ENCODE results near the gene RAB11FIP4.
"Not testable (repeated sequence)": the region's sequence is repeated elsewhere in the genome, so short reads cannot be mapped to it uniquely, and the experiment has no call there.

Gene RAB11FIP4

DNA sequence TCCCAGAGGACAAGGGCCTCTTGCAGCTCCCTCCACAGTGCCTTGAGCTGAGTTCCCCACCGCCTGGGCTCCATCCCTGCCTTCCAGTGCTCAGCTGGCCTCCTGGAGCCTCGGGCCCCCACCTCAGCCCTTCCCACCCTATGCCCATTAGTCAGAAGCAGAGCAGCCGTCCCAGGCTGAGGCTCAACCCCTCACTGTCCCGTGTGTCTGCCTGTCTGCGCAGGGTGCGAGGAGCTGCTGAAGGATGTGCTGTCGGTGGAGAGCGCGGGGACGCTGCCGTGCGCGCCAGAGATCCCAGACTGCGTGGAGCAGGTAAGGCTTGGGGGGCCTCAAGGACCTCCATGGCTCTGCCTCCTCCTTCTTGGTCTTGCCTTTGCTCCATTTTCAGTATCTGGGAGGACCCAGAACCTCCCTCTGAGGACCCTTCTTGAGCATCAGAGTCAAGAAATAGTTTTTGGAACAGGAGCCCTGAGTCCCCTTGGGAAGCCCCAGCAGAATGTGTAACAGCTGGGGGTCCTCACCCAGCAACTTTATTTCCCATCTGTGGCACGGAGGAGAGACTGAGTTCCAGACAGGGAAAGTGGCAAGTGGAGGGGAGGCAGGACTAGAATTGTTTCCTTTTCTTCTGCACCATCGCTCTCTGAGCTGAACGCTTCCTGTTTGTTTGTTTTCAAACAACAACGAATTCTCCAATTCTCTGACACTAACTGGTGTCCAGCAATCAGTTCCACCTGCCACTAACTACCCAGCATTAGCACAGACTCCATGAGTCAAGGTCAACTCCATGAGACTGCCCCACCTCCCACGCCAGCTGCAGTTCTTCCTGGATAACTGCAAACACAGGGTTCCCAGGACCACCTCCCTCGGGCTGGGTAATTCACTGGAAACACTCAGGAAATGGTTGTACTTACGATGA lies 42.6 kb downstream of the RAB11FIP4 start:
- no peak for DNase-seq (ENCODE audit: low read depth)
- TF ChIP-seq, protein P1, sequence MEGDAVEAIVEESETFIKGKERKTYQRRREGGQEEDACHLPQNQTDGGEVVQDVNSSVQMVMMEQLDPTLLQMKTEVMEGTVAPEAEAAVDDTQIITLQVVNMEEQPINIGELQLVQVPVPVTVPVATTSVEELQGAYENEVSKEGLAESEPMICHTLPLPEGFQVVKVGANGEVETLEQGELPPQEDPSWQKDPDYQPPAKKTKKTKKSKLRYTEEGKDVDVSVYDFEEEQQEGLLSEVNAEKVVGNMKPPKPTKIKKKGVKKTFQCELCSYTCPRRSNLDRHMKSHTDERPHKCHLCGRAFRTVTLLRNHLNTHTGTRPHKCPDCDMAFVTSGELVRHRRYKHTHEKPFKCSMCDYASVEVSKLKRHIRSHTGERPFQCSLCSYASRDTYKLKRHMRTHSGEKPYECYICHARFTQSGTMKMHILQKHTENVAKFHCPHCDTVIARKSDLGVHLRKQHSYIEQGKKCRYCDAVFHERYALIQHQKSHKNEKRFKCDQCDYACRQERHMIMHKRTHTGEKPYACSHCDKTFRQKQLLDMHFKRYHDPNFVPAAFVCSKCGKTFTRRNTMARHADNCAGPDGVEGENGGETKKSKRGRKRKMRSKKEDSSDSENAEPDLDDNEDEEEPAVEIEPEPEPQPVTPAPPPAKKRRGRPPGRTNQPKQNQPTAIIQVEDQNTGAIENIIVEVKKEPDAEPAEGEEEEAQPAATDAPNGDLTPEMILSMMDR (IDR thresholded peaks at IDR 0.05; ENCODE audit: insufficient read depth, low read depth, low read length, missing control alignments) = no peak
- H3K4me3 ChIP-seq (ENCODE audit: low read length) = no peak overlapping the region

DNA sequence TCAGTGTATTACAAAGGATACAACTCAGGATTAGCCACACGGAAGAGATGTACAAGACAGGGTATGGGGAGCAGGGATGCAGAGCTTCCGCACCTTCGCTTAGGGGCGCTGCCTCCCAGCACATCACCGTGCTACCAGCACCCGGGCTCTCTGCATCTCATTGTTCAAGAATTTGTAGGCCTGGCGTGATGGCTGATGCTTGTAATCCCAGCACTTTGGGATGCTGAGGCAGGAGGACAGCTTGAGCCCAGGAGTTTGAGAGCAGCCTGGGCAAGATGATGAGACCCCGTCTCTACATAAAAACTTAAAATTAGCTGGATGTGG lies 43.2 kb downstream of the RAB11FIP4 start:
- no peak overlapping the region for H3K4me3 ChIP-seq (ENCODE audit: low read length)
- DNase-seq (ENCODE audit: low read depth) = no peak
- TF ChIP-seq, protein P1 (IDR thresholded peaks at IDR 0.05; ENCODE audit: insufficient read depth, low read depth, low read length, missing control alignments) = no peak

DNA sequence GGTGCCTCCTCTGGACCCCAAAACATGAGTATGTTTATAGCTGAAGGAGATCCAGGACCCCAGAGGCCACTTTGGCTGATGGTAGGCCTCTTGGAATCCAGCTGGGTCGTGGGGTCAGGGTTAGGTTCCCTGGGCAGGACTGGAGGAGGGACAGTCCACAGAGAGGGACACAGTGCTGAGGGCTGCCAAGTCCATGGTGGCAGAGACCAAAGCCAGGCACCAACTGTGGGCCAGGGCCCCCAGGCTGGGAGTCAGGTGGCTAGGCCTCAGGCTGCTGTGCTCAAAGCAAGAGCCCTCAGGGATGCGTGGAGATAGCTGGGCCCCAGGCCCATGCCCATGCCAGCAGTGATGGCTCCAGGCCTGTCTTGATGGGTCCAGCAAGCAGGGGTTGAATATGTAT lies 44.1 kb downstream of the RAB11FIP4 start:
- TF ChIP-seq, protein P1 (IDR thresholded peaks at IDR 0.05; ENCODE audit: insufficient read depth, low read depth, low read length, missing control alignments) = no peak
- no peak for DNase-seq (ENCODE audit: low read depth)
- H3K4me3 ChIP-seq (ENCODE audit: low read length) = no peak overlapping the region

DNA sequence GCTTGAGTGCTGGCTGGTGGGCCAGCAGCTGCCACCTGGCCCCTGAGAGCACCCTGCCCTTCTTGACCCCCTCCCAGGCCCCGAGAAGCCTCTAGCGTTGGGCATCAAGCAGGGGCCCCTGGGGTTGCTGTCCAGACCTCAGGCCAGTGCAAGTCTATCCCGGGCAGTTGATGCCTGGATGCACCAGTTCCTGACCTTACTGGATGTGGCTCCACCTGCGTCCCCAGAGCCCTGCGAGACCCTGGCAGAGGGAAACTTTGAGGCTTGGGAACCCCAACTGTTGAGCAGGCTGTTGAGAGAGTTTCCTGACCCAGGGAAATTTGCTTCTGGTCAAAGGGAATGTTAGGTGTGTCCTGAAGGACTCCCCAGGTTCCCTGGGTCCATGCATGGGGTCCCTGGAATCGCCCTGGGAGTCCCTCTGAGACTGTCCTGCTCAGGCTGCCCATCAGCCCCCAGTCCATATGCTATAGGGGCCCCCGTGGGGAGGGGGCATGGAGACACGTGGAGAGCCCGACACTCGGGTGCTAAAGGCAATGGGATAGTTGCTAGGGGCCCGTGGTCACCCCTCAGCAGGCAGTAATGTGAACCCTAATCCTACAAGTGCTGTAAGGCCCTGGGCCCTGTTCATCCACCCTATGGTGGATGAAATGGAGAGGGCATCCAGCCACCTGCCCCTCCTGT lies 46.4 kb downstream of the RAB11FIP4 start:
- H3K4me3 ChIP-seq (ENCODE audit: low read length) = no peak overlapping the region
- DNase-seq (ENCODE audit: low read depth) = no peak

DNA sequence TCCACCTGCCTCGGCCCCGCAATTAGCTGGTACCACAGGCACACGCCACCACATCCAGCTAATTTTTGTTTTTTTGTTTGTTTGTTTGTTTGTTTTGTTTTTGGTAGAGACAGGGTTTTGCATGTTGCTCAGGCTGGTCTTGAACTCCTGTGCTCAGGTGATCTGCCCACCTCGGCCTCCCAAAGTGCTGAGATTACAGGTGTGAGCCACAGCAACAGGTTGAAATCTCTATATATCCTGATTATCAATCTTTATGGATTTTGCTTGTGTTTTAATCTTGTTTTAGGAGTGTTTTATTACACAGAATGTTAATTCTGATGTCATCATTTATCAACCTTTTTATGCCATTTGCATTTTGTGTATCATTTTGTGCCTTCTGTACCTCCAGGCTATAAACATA lies 48.2 kb downstream of the RAB11FIP4 start:
- TF ChIP-seq, protein P1 (IDR thresholded peaks at IDR 0.05; ENCODE audit: insufficient read depth, low read depth, low read length, missing control alignments) = no peak
- no peak overlapping the region for H3K4me3 ChIP-seq (ENCODE audit: low read length)
- DNase-seq (ENCODE audit: low read depth) = no peak

More for the DNA sequence above, 46.4 kb downstream of the RAB11FIP4 start:
- TF ChIP-seq, protein P1 (IDR thresholded peaks at IDR 0.05; ENCODE audit: insufficient read depth, low read depth, low read length, missing control alignments) = no peak

DNA sequence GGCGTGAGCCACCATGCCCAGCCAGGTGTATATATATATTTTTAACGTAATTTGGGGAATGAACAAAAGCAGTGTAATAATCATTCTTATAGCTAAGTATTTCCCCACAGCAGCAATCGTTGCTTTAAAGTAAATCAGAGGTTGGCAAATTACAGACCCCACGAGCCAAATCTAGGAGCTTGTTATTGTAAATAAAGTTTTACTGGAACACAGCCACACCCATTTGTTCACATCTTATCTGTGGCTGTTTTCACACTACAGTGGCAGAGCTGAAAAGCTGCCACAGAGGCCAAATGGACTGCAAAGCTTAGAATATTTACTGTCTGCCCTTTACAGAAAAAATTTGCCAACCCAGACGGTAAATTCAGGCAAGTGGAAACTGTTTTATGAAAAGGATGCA lies 50.8 kb downstream of the RAB11FIP4 start:
- TF ChIP-seq, protein P1 (IDR thresholded peaks at IDR 0.05; ENCODE audit: insufficient read depth, low read depth, low read length, missing control alignments) = no peak
- no peak overlapping the region for H3K4me3 ChIP-seq (ENCODE audit: low read length)
- no peak for DNase-seq (ENCODE audit: low read depth)

DNA sequence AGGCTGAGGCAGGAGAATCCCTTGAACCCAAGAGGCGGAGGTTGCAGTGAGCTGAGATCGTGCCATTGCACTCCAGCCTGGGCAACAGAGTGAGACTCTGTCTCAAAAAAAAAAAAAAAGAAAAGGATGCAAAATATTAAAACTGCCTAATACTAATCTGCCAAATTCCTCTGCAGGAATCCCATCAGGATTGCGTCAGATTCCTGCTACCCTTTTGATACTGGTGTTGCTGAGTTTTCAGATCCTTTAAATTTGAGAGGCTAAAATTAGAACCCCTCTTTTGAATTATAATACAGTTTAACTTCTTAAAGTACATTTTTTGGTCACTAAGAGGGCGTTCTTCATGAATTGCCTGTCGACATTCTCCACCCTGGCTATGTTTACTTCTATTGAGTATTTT lies 51.4 kb downstream of the RAB11FIP4 start:
- H3K4me3 ChIP-seq (ENCODE audit: low read length); DNase-seq (ENCODE audit: low read depth): not testable (repeated sequence)
